Ishikawa (cell line): ENCODE data around the gene ATP6V1F.

Experiments used
- EP300 ChIP-seq: IDR thresholded peaks from 2 replicates; pipeline ENCODE4 v1.6.1; 2012; ENCODE audit warnings: borderline replicate concordance
- FOXM1 ChIP-seq: IDR thresholded peaks from 2 replicates; pipeline ENCODE4 v1.6.1; 2012; ENCODE audit warnings: low read depth, borderline replicate concordance
- YY1 ChIP-seq: IDR thresholded peaks from 2 replicates; pipeline ENCODE4 v1.6.1; 2012; ENCODE audit warnings: low read depth

- TF ChIP-seq FOXM1, result no peak
- no peak for TF ChIP-seq YY1
- TF ChIP-seq EP300, result no peak
Measured at GRCh38 chr7:128848289-128849155, 14.1 kb upstream of the ATP6V1F start.
